Smooth muscle cell (in vitro differentiated cells): ENCODE data around the gene CCHCR1. TPM values are rescaled to one million over a fixed set of nuclear protein-coding genes. Genes with fewer than 3 reads are reported as not detected.

Source experiments
- DNase-seq: peaks from one replicate; lab custom pipeline; 2025; ENCODE audit not compliant: unreplicated experiment; lab: John Stamatoyannopoulos, UW
- H2AFZ ChIP-seq: fragments of 200-600 bp; sonication (generic); 2 replicates; pipeline ENCODE4 v1.6.0; 2016; ENCODE audit warnings: antibody characterized with exemption, low read depth, mild to moderate bottlenecking
- H3F3A ChIP-seq: fragments of 200-600 bp; sonication (generic); 2 replicates; pipeline ENCODE4 v1.6.0; 2017; ENCODE audit warnings: antibody characterized with exemption, low read depth
- H3K27ac ChIP-seq: fragments of 200-600 bp; sonication (generic); 2 replicates; pipeline ENCODE4 v1.5.1; 2016; ENCODE audit warnings: low read depth, mild to moderate bottlenecking
- H3K27me3 ChIP-seq: fragments of 200-600 bp; sonication (generic); 2 replicates; pipeline ENCODE4 v1.6.1; 2016; ENCODE audit warnings: low read depth, mild to moderate bottlenecking
- H3K36me3 ChIP-seq: fragments of 200-600 bp; sonication (generic); 2 replicates; pipeline ENCODE4 v1.5.1; 2016; ENCODE audit warnings: low read depth
- H3K4me1 ChIP-seq: fragments of 200-600 bp; sonication (generic); 2 replicates; pipeline ENCODE4 v1.5.1; 2016; ENCODE audit warnings: low read depth
- H3K4me2 ChIP-seq: fragments of 200-600 bp; sonication (generic); 2 replicates; pipeline ENCODE4 v1.6.0; 2016; ENCODE audit warnings: mild to moderate bottlenecking
- H3K4me3 ChIP-seq: fragments of 200-600 bp; sonication (generic); 2 replicates; pipeline ENCODE4 v1.5.1; 2016; ENCODE audit warnings: mild to moderate bottlenecking
- H3K79me2 ChIP-seq: fragments of 200-600 bp; sonication (generic); 2 replicates; pipeline ENCODE4 v1.6.0; 2016; ENCODE audit warnings: low read depth, mild to moderate bottlenecking
- H3K9ac ChIP-seq: fragments of 200-600 bp; sonication (generic); 2 replicates; pipeline ENCODE4 v1.6.0; 2016; ENCODE audit warnings: low read depth
- H3K9me3 ChIP-seq: fragments of 200-600 bp; sonication (generic); replicated peaks from 2 replicates; pipeline ENCODE4 v1.5.1; 2016; ENCODE audit warnings: low read depth
- H4K20me1 ChIP-seq: fragments of 200-600 bp; sonication (generic); 2 replicates; pipeline ENCODE4 v1.6.0; 2016; ENCODE audit warnings: low read depth
- CTCF ChIP-seq: fragments of 200-600 bp; sonication (generic); IDR thresholded peaks from 2 replicates; pipeline ENCODE4 v1.5.1; 2017; ENCODE audit warnings: borderline replicate concordance, mild to moderate bottlenecking, antibody characterized with exemption; ENCODE audit not compliant: insufficient read depth, poor library complexity, severe bottlenecking
- WGBS: methylation state at CpG from one replicate; pipeline ENCODE4 v1.1.7; 2016; ENCODE audit warnings: low lambda C conversion rate; 5-methylcytosine and 5-hydroxymethylcytosine counted together
- polyA plus RNA-seq: library from polyadenylated mRNA; unstranded; fragments of >200 nt; fragmentation: Nextera tagmentation; extraction: Ambion mirVana; gene quantifications from 2 replicates; pipeline ENCODE4 v1.2.1, GENCODE V29; 2016
- small RNA-seq: library from RNA; depleted of rRNA; stranded (forward); fragments of <200 nt; gene quantifications from one replicate; pipeline ENCODE3, GENCODE V24; 2014
- total RNA-seq: library from RNA; depleted of rRNA; stranded (reverse); fragments of >200 nt; gene quantifications from 2 replicates; pipeline ENCODE4 v1.2.3, GENCODE V29; 2014

CCHCR1 gene
- total and polyA plus RNA-seq, 2 experiments from 2014 or later = 8.2 to 15.0 TPM

GRCh38 chr6:31094389-31094881, 63.2 kb downstream of the CCHCR1 start:
- Histone ChIP-seq H3K27ac (no peak overlapping the region), H4K20me1 (no peaks in the 10 kb centered on the region), H3K4me2 (no peak overlapping the region), H2AFZ (no peak overlapping the region), H3K4me1 (no peaks in the 10 kb centered on the region), H3K9ac (no peak overlapping the region), H3K4me3 (no peak overlapping the region), H3K36me3 (no peaks in the 10 kb centered on the region), H3K27me3 (no peaks in the 10 kb centered on the region), H3K9me3 (no peaks in the 10 kb centered on the region), H3K79me2 (no peaks in the 10 kb centered on the region), H3F3A (peaks cover 5% of the 10 kb centered on the region)
- WGBS = 88% methylated on average over 3 of the region's 3 CpGs
- TF ChIP-seq CTCF = no peak
- DNase-seq = no peak

- H3K36me3 ChIP-seq = no peaks in the 10 kb centered on the region
- H3K79me2 ChIP-seq = no peaks in the 10 kb centered on the region
- H3K27ac ChIP-seq = no peak overlapping the region
These were observed 64.7 kb downstream of the CCHCR1 start for GRCh38 chr6:31092769-31093505.

More at GRCh38 chr6:31092769-31093505, 64.7 kb downstream of the CCHCR1 start:
- no peak for DNase-seq
- Histone ChIP-seq H3K4me2 (peak overlapping the region; percentile 3), H3K4me3 (no peak overlapping the region), H3F3A (peaks cover 5% of the 10 kb centered on the region), H3K27me3 (no peaks in the 10 kb centered on the region), H4K20me1 (no peaks in the 10 kb centered on the region), H2AFZ (no peak overlapping the region), H3K9ac (no peak overlapping the region), H3K4me1 (no peaks in the 10 kb centered on the region), H3K9me3 (no peaks in the 10 kb centered on the region)
- no peak for TF ChIP-seq CTCF
- WGBS = 57% methylated on average over 12 of the region's 12 CpGs

Small RNAs within 50 kb of the gene (small RNA-seq; reads per million reads assigned to genes)
- 0.08 reads per million for gene POLR2LP1

Other genes starting within 250 kb of the CCHCR1 start
- gene GTF2H4, start 249.6 kb downstream of the CCHCR1 start, total RNA-seq = 15.6 and 24.8 TPM in 2 replicates
- gene GTF2H4, start 249.6 kb downstream of the CCHCR1 start, polyA plus RNA-seq = 7.2 and 9.5 TPM in 2 replicates
- gene VARS2, start 243.6 kb downstream of the CCHCR1 start, total RNA-seq = 15.1 and 18.4 TPM in 2 replicates
- 15.4 and 19.6 TPM in 2 replicates for gene VARS2, start 243.6 kb downstream of the CCHCR1 start, polyA plus RNA-seq
- gene SFTA2, start 225.6 kb downstream of the CCHCR1 start, total RNA-seq = not detected in 2 replicates
- gene SFTA2, start 225.6 kb downstream of the CCHCR1 start, polyA plus RNA-seq = not detected in 2 replicates
- 0.31 TPM in 1 of 2 replicates, not detected in the other for gene MUCL3, start 216.8 kb downstream of the CCHCR1 start, total RNA-seq
- gene MUCL3, start 216.8 kb downstream of the CCHCR1 start, polyA plus RNA-seq = not detected in 2 replicates
- not detected in 2 replicates for gene MUC21, start 174.1 kb downstream of the CCHCR1 start, total RNA-seq
- not detected in 2 replicates for gene MUC21, start 174.1 kb downstream of the CCHCR1 start, polyA plus RNA-seq
- not detected in 2 replicates for gene MUC22, start 147.3 kb downstream of the CCHCR1 start, total RNA-seq
- gene MUC22, start 147.3 kb downstream of the CCHCR1 start, polyA plus RNA-seq = not detected in 2 replicates
- 0.63 and 0.94 TPM in 2 replicates for gene C6orf15, start 45.2 kb downstream of the CCHCR1 start, total RNA-seq
- 0.52 and 1.5 TPM in 2 replicates for gene C6orf15, start 45.2 kb downstream of the CCHCR1 start, polyA plus RNA-seq
- gene PSORS1C1, start 43.0 kb downstream of the CCHCR1 start, total RNA-seq = 2.6 and 6.5 TPM in 2 replicates
- gene PSORS1C1, start 43.0 kb downstream of the CCHCR1 start, polyA plus RNA-seq = 1.6 and 2.1 TPM in 2 replicates
- gene CDSN, start 37.4 kb downstream of the CCHCR1 start, total RNA-seq = 1.4 and 11.6 TPM in 2 replicates
- 1.2 TPM in 1 of 2 replicates, not detected in the other for gene CDSN, start 37.4 kb downstream of the CCHCR1 start, polyA plus RNA-seq
- 0.49 and 0.90 TPM in 2 replicates for gene PSORS1C2, start 18.7 kb downstream of the CCHCR1 start, total RNA-seq
- 0.97 and 1.1 TPM in 2 replicates for gene PSORS1C2, start 18.7 kb downstream of the CCHCR1 start, polyA plus RNA-seq
- 4.5 and 7.8 TPM in 2 replicates for gene TCF19, start 787 bp upstream of the CCHCR1 start, total RNA-seq
- gene TCF19, start 787 bp upstream of the CCHCR1 start, polyA plus RNA-seq = 5.4 and 10.5 TPM in 2 replicates
- gene POU5F1, start 12.9 kb upstream of the CCHCR1 start, total RNA-seq = not detected in 2 replicates
- gene POU5F1, start 12.9 kb upstream of the CCHCR1 start, polyA plus RNA-seq = 0.25 TPM in 1 of 2 replicates, not detected in the other
- gene HLA-C, start 114.3 kb upstream of the CCHCR1 start, total RNA-seq = 209 and 256 TPM in 2 replicates
- 387 and 404 TPM in 2 replicates for gene HLA-C, start 114.3 kb upstream of the CCHCR1 start, polyA plus RNA-seq
- gene HLA-B, start 199.4 kb upstream of the CCHCR1 start, total RNA-seq = 238 and 2,794 TPM in 2 replicates
- 605 and 646 TPM in 2 replicates for gene HLA-B, start 199.4 kb upstream of the CCHCR1 start, polyA plus RNA-seq
- gene MICA, start 245.8 kb upstream of the CCHCR1 start, total RNA-seq = 45.8 and 54.2 TPM in 2 replicates
- gene MICA, start 245.8 kb upstream of the CCHCR1 start, polyA plus RNA-seq = 60.8 and 61.5 TPM in 2 replicates